ENCODE data around the gene ENTR1.
A peak's percentile ranks its signal among the peaks of the same experiment; 100 is the strongest.

ENTR1 gene

GRCh38 chr9:136393531-136393930 is 16.9 kb downstream of the ENTR1 start:
- no peak for TF ChIP-seq CTCF (conservative IDR thresholded peaks at IDR 0.05)

GRCh38 chr9:136392538-136393449 is 17.6 kb downstream of the ENTR1 start:
- H3K27ac ChIP-seq = peak overlapping the region; percentile 98
- TF ChIP-seq CTCF (conservative IDR thresholded peaks at IDR 0.05) = no peak

More at GRCh38 chr9:136393531-136393930, 16.9 kb downstream of the ENTR1 start:
- H3K27ac ChIP-seq = peak overlapping the region; percentile 98

DNA sequence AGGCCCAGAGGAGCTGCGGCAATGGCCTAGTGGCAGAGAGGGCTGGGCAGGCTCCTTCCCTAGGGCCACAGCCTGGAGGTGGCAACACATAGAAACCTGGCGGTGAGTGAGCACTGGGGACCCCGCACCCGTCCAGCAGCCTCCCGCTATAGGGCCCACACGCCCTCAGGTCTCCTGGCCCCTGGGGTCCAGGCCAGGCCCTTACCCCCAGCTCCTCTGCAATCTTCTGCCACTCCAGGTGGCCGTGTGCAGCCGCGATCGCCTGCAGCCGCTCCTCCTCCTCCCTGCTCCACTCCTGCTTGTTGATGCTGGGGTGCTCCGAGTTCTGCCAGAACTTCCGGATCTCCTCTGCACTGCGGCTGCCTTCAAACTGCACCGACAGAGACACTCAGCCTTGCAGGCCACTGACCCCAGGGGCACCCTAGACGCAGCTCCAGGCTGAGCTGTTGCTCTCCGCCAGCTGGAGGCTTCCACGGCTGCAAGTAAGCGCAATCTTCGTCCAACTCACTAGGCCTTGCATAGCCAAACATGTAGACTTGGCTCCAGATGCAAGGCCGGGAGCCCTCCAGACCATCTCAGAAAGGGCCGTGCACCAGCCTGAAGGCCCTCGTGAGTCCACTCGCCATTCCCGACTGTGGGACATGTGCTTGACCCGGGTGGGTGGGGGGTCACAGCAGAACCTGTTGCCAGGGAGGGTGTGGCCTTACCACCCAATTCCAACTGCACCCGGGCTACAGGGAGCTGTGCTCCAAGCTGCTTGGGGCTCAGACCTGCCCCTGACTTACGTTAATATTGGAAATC is 18.5 kb downstream of the ENTR1 start:
- no peak for TF ChIP-seq CTCF (conservative IDR thresholded peaks at IDR 0.05)
- peak overlapping the region; percentile 98 for H3K27ac ChIP-seq

- no peak for TF ChIP-seq CTCF (conservative IDR thresholded peaks at IDR 0.05)
- H3K27ac ChIP-seq = no peak overlapping the region
Observed at GRCh38 chr9:136389396-136389795, 21.0 kb downstream of the ENTR1 start.

GRCh38 chr9:136387217-136387616 is 23.2 kb downstream of the ENTR1 start:
- no peak overlapping the region for H3K27ac ChIP-seq
- TF ChIP-seq CTCF (conservative IDR thresholded peaks at IDR 0.05) = no peak

DNA sequence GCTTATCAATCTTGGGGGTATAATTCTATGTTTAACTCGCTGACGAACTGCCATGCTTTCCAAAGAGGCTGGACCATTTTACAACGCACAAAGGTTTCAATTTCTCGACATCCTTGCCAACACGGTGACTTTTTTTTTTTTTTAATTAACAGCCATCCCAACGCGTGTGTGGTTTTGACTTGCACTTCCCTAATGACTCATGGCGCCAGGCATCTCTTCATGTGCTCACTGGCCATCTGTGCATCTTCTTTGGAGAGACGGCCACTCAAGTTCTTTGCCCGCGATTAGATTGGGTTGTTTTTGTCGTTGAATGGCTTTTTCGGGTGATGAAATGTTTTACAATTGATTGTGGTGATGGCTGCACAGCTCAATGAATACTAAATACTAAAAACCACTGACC is 24.4 kb downstream of the ENTR1 start:
- TF ChIP-seq CTCF (conservative IDR thresholded peaks at IDR 0.05) = no peak
- H3K27ac ChIP-seq = no peak overlapping the region

- TF ChIP-seq CTCF (conservative IDR thresholded peaks at IDR 0.05) = no peak
- H3K27ac ChIP-seq = no peak overlapping the region
Observed at GRCh38 chr9:136385015-136385414, 25.4 kb downstream of the ENTR1 start.
